Endothelial cell (in vitro differentiated cells): Measurements from ENCODE around the gene LEAP2. TPM values are rescaled to one million over a fixed set of nuclear protein-coding genes. Genes with fewer than 3 reads are reported as not detected.

ENCODE experiments used
- DNase-seq: peaks from one replicate; pipeline ENCODE4 v3.0.0; 2021; ENCODE audit warnings: low spot score
- H3K27ac Mint-ChIP-seq: one replicate; pipeline ENCODE4 v1.8.0; 2021; ENCODE audit warnings: mixed read lengths, inconsistent platforms; ENCODE audit not compliant: unreplicated experiment
- H3K27me3 Mint-ChIP-seq: one replicate; pipeline ENCODE4 v1.8.0; 2021; ENCODE audit warnings: mild to moderate bottlenecking, moderate library complexity, mixed read lengths, inconsistent platforms; ENCODE audit not compliant: unreplicated experiment
- H3K36me3 Mint-ChIP-seq: one replicate; pipeline ENCODE4 v1.8.0; 2021; ENCODE audit warnings: mild to moderate bottlenecking, low read depth, mixed read lengths, inconsistent platforms; ENCODE audit not compliant: unreplicated experiment
- H3K4me1 Mint-ChIP-seq: one replicate; pipeline ENCODE4 v1.8.0; 2021; ENCODE audit warnings: mild to moderate bottlenecking, mixed read lengths, inconsistent platforms; ENCODE audit not compliant: unreplicated experiment
- H3K4me3 Mint-ChIP-seq: one replicate; pipeline ENCODE4 v1.8.0; 2021; ENCODE audit warnings: mild to moderate bottlenecking, mixed read lengths, inconsistent platforms; ENCODE audit not compliant: unreplicated experiment
- H3K9me3 Mint-ChIP-seq: one replicate; pipeline ENCODE4 v1.8.0; 2021; ENCODE audit warnings: mixed read lengths, inconsistent platforms; ENCODE audit not compliant: unreplicated experiment
- CTCF ChIP-seq: fragments of 200-600 bp; sonication (generic); IDR thresholded peaks from one replicate; pipeline ENCODE4 v1.5.0; 2021; ENCODE audit warnings: antibody characterized with exemption; ENCODE audit not compliant: unreplicated experiment
- total RNA-seq: library from RNA; stranded (reverse); fragmentation: NEBNext Ultra II Directional; extraction: Animal tissue kit (Norgen Biotek cat#: 25700); gene quantifications from one replicate; pipeline ENCODE4 v1.2.1, GENCODE V29; 2021; ENCODE audit not compliant: unreplicated experiment

LEAP2 gene
- total RNA-seq, 1 donor from 2014 or later, result 0.82 TPM

GRCh38 chr5:132870801-132871200 lies 2.7 kb upstream of the LEAP2 start:
- Mint-ChIP-seq H3K36me3 (peaks cover 10% of the 10 kb centered on the region), H3K27ac (no peak overlapping the region), H3K4me3 (no peak overlapping the region), H3K27me3 (peaks cover 12% of the 10 kb centered on the region), H3K9me3 (no peaks in the 10 kb centered on the region), H3K4me1 (peaks cover 14% of the 10 kb centered on the region)
- TF ChIP-seq CTCF, result no peak
- DNase-seq, result no peak

- peaks cover 10% of the 10 kb centered on the region for H3K27me3 Mint-ChIP-seq
- H3K4me3 Mint-ChIP-seq, result no peak overlapping the region
- peaks cover 8% of the 10 kb centered on the region for H3K4me1 Mint-ChIP-seq
- H3K36me3 Mint-ChIP-seq, result peaks cover 10% of the 10 kb centered on the region
- DNase-seq, result no peak
- no peak overlapping the region for H3K27ac Mint-ChIP-seq
- H3K9me3 Mint-ChIP-seq, result no peaks in the 10 kb centered on the region
- TF ChIP-seq CTCF, result no peak
Measured at GRCh38 chr5:132871459-132872284, 1.8 kb upstream of the LEAP2 start.

- no peak for DNase-seq
- Mint-ChIP-seq H3K27me3 (peaks cover 10% of the 10 kb centered on the region), H3K9me3 (no peaks in the 10 kb centered on the region), H3K4me1 (no peaks in the 10 kb centered on the region), H3K27ac (peak overlapping the region; percentile 78), H3K4me3 (peak overlapping the region; percentile 42), H3K36me3 (peaks cover 10% of the 10 kb centered on the region)
- no peak for TF ChIP-seq CTCF
Measured at GRCh38 chr5:132872788-132873118, 715 bp upstream of the LEAP2 start.

- DNase-seq, result no peak
- Mint-ChIP-seq H3K4me3 (no peak overlapping the region), H3K27me3 (peaks cover 10% of the 10 kb centered on the region), H3K36me3 (peaks cover 14% of the 10 kb centered on the region), H3K27ac (no peak overlapping the region), H3K9me3 (no peaks in the 10 kb centered on the region), H3K4me1 (no peaks in the 10 kb centered on the region)
- no peak for TF ChIP-seq CTCF
Measured at GRCh38 chr5:132873930-132874271, 433 bp downstream of the LEAP2 start.

- Mint-ChIP-seq H3K27me3 (peaks cover 10% of the 10 kb centered on the region), H3K9me3 (no peaks in the 10 kb centered on the region), H3K4me1 (no peaks in the 10 kb centered on the region), H3K36me3 (peaks cover 22% of the 10 kb centered on the region), H3K4me3 (no peak overlapping the region), H3K27ac (no peak overlapping the region)
- DNase-seq, result no peak
- TF ChIP-seq CTCF, result no peak
Measured at GRCh38 chr5:132876020-132876759, 2.7 kb downstream of the LEAP2 start.
